GM23338 (cell line): Measurements from ENCODE around the gene SEMA4C. TPM values are rescaled to one million over a fixed set of nuclear protein-coding genes. Genes with fewer than 3 reads are reported as not detected.

Source experiments
- ATAC-seq: fragments of 200-7000 bp; cut with Tn5 transposase; 3 replicates; pipeline ENCODE4 v1.9.1; 2020
- DNase-seq: peaks from one replicate; pipeline ENCODE4 v3.0.0-alpha.2; 2015; ENCODE audit warnings: low spot score
- H2AFZ ChIP-seq: fragments of 200-600 bp; sonication (generic); 2 replicates; pipeline ENCODE4 v1.8.0; 2016; ENCODE audit warnings: antibody characterized with exemption, mild to moderate bottlenecking, moderate library complexity
- H3F3A ChIP-seq: fragments of 200-600 bp; sonication (generic); replicated peaks from 2 replicates; pipeline ENCODE4 v1.8.0; 2017; ENCODE audit warnings: antibody characterized with exemption, mixed run types, low read depth
- H3K27ac ChIP-seq: fragments of 200-600 bp; sonication (generic); 2 replicates; pipeline ENCODE4 v1.6.1; 2016; ENCODE audit warnings: low read depth
- H3K27me3 ChIP-seq: fragments of 200-600 bp; sonication (generic); 2 replicates; pipeline ENCODE4 v1.8.0; 2016; ENCODE audit warnings: mild to moderate bottlenecking, mixed run types, moderate library complexity; ENCODE audit not compliant: insufficient read depth
- H3K36me3 ChIP-seq: fragments of 200-600 bp; sonication (generic); 2 replicates; pipeline ENCODE4 v1.8.0; 2016; ENCODE audit warnings: mild to moderate bottlenecking; ENCODE audit not compliant: insufficient read depth
- H3K4me1 ChIP-seq: fragments of 200-600 bp; sonication (generic); 2 replicates; pipeline ENCODE4 v1.8.0; 2016; ENCODE audit warnings: mild to moderate bottlenecking, moderate library complexity; ENCODE audit not compliant: insufficient read depth
- H3K4me2 ChIP-seq: fragments of 200-600 bp; sonication (generic); 2 replicates; pipeline ENCODE4 v1.7.1; 2017; ENCODE audit warnings: mixed run types
- H3K4me3 ChIP-seq: fragments of 200-600 bp; sonication (generic); 2 replicates; pipeline ENCODE4 v1.6.1; 2016; ENCODE audit warnings: mixed run types
- H3K79me2 ChIP-seq: fragments of 200-600 bp; sonication (generic); replicated peaks from 2 replicates; pipeline ENCODE4 v1.8.0; 2017; ENCODE audit warnings: mild to moderate bottlenecking; ENCODE audit not compliant: insufficient read depth
- H3K9me2 ChIP-seq: fragments of 200-600 bp; sonication (generic); 2 replicates; pipeline ENCODE4 v1.8.0; 2017; ENCODE audit not compliant: insufficient read depth
- H4K20me1 ChIP-seq: fragments of 200-600 bp; sonication (generic); replicated peaks from 2 replicates; pipeline ENCODE4 v1.8.0; 2017; ENCODE audit warnings: mild to moderate bottlenecking; ENCODE audit not compliant: insufficient read depth
- H3K27ac Mint-ChIP-seq: 2 replicates; pipeline ENCODE4 v1.8.0; 2020; ENCODE audit warnings: inconsistent platforms, mild to moderate bottlenecking, moderate library complexity, mixed read lengths
- H3K27me3 Mint-ChIP-seq: 3 replicates; pipeline ENCODE4 v1.8.0; 2022; ENCODE audit warnings: low read depth, mild to moderate bottlenecking, moderate library complexity, mixed read lengths, inconsistent platforms; ENCODE audit not compliant: insufficient read depth, poor library complexity
- H3K36me3 Mint-ChIP-seq: 3 replicates; pipeline ENCODE4 v1.8.0; 2021; ENCODE audit warnings: low read depth, mild to moderate bottlenecking, inconsistent platforms, moderate library complexity, mixed read lengths
- H3K4me1 Mint-ChIP-seq: 3 replicates; pipeline ENCODE4 v1.8.0; 2020; ENCODE audit warnings: mild to moderate bottlenecking, inconsistent platforms, mixed read lengths
- H3K4me3 Mint-ChIP-seq: 3 replicates; pipeline ENCODE4 v1.8.0; 2021; ENCODE audit warnings: moderate library complexity, mild to moderate bottlenecking, inconsistent platforms, mixed read lengths
- H3K9me3 Mint-ChIP-seq: 3 replicates; pipeline ENCODE4 v1.8.0; 2020; ENCODE audit warnings: moderate library complexity, mild to moderate bottlenecking, inconsistent platforms, mixed read lengths
- CREB1 ChIP-seq: fragments of 250-450 bp; sonication (Bioruptor Pico); IDR thresholded peaks from 2 replicates; pipeline ENCODE4 v1.5.0; 2020; ENCODE audit warnings: low read depth, mild to moderate bottlenecking, moderate library complexity
- CTCF ChIP-seq, 2 experiments: fragments of 200-600 bp in 1 of 2; sonication (generic) in 1 of 2; conservative IDR thresholded peaks; 2 replicates each; pipeline versions ENCODE4 v1.5.1 to v1.6.1; 2016 to 2017; ENCODE audit warnings: antibody characterized with exemption in 2 of 2, low read depth in 2 of 2, mild to moderate bottlenecking in 2 of 2, moderate library complexity in 1 of 2
- ETS1 ChIP-seq: IDR thresholded peaks from 2 replicates; pipeline ENCODE4 v1.6.1; 2016; ENCODE audit warnings: antibody characterized with exemption
- EZH2 ChIP-seq: fragments of 200-600 bp; sonication (generic); IDR thresholded peaks from one replicate; pipeline ENCODE4 v1.8.0; 2017; ENCODE audit warnings: antibody characterized with exemption, mild to moderate bottlenecking, low read depth; ENCODE audit not compliant: unreplicated experiment
- EZH2phosphoT487 ChIP-seq: fragments of 200-600 bp; sonication (generic); IDR thresholded peaks from one replicate; pipeline ENCODE4 v1.8.1; 2018; ENCODE audit warnings: antibody characterized with exemption; ENCODE audit not compliant: unreplicated experiment
- JUNB ChIP-seq: IDR thresholded peaks from one replicate; pipeline ENCODE4 v1.6.1; 2016; ENCODE audit warnings: antibody characterized with exemption; ENCODE audit not compliant: unreplicated experiment
- NANOG ChIP-seq: IDR thresholded peaks from 2 replicates; pipeline ENCODE4 v1.6.1; 2016; ENCODE audit warnings: antibody characterized with exemption, borderline replicate concordance
- POLR2AphosphoS5 ChIP-seq: IDR thresholded peaks from 2 replicates; pipeline ENCODE4 v1.6.1; 2016; ENCODE audit warnings: antibody characterized with exemption, low read depth
- STAT1 ChIP-seq: IDR thresholded peaks from one replicate; pipeline ENCODE4 v1.6.1; 2016; ENCODE audit warnings: antibody characterized with exemption; ENCODE audit not compliant: unreplicated experiment
- ZNF114 ChIP-seq: fragments of 250-450 bp; sonication (Bioruptor Pico); IDR thresholded peaks from 2 replicates; pipeline ENCODE4 v1.5.0; 2020; ENCODE audit warnings: mild to moderate bottlenecking, moderate library complexity
- ZNF331 ChIP-seq: fragments of 250-450 bp; sonication (Bioruptor Pico); IDR thresholded peaks from 2 replicates; pipeline ENCODE4 v1.5.0; 2020; ENCODE audit warnings: low read depth, mild to moderate bottlenecking, moderate library complexity
- ZNF462 ChIP-seq: fragments of 250-450 bp; sonication (Bioruptor Pico); IDR thresholded peaks from 2 replicates; pipeline ENCODE4 v1.5.0; 2020; ENCODE audit warnings: mild to moderate bottlenecking, moderate library complexity
- polyA plus RNA-seq: library from polyadenylated mRNA; unstranded; fragments of >200 nt; fragmentation: Nextera tagmentation; extraction: Ambion mirVana; gene quantifications from 2 replicates; pipeline ENCODE4 v1.2.1, GENCODE V29; 2016
- total RNA-seq: library from RNA; depleted of rRNA; stranded (reverse); fragments of >200 nt; shearing (Covaris generic); gene quantifications from 2 replicates; pipeline ENCODE4 v1.2.3, GENCODE V29; 2014
- TF ChIP-seq, protein P1 (sequence below): IDR thresholded peaks from one replicate; pipeline ENCODE4 v1.6.1; 2018; ENCODE audit warnings: antibody characterized with exemption; ENCODE audit not compliant: unreplicated experiment

The SEMA4C gene
- total and polyA plus RNA-seq, 2 experiments from 2014 or later, result 16.8 to 80.7 TPM

DNA sequence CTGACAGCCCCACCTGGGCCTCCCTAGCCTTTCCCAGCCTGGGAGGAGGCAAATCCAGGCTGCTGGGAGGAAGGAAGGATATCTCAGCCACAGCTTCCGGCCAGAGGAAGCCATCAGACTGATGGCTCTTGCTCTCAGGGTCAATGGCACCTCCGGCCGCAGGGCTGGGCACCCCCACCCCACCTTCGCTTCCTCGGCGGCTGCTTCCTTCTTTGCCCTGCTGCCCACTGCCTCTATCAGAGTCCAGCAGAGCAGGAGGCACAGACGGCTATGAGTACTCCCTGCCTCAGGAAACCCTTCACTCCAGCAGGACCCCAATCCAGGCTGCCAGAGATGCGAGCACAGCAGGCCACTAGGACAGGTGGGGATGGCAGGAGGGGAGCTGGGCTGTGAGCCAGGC lies 3.3 kb downstream of the SEMA4C start:
- peaks cover 36% of the 10 kb centered on the region for H3K79me2 ChIP-seq

More for the DNA sequence above, 3.3 kb downstream of the SEMA4C start:
- Histone ChIP-seq H3K9me2 (no peaks in the 10 kb centered on the region), H2AFZ (no peak overlapping the region), H3K27ac (no peak overlapping the region), H3K4me3 (no peak overlapping the region), H3K27me3 (no peaks in the 10 kb centered on the region), H3F3A (peaks cover 7% of the 10 kb centered on the region; the same call in 1 of the 2 replicates), H3K4me2 (no peak overlapping the region), H4K20me1 (no peaks in the 10 kb centered on the region; the same call in 1 of the 2 replicates), H3K4me1 (peaks cover 16% of the 10 kb centered on the region), H3K36me3 (peaks cover 26% of the 10 kb centered on the region; the same call in 1 of the 2 replicates)
- ATAC-seq, result no peak
- TF ChIP-seq ZNF462 (CRISPR knock-in tag) (no peak), EZH2phosphoT487 (no peak), ZNF331 (CRISPR knock-in tag) (no peak), ZNF114 (CRISPR knock-in tag) (no peak), NANOG (no peak), JUNB (no peak), CREB1 (no peak), ETS1 (no peak), CTCF (conservative IDR thresholded peaks at IDR 0.05; ENCODE audit: low read depth in 2 of 2) (no peak), POLR2AphosphoS5 (no peak), EZH2 (no peak), STAT1 (no peak)
- TF ChIP-seq, protein P1, sequence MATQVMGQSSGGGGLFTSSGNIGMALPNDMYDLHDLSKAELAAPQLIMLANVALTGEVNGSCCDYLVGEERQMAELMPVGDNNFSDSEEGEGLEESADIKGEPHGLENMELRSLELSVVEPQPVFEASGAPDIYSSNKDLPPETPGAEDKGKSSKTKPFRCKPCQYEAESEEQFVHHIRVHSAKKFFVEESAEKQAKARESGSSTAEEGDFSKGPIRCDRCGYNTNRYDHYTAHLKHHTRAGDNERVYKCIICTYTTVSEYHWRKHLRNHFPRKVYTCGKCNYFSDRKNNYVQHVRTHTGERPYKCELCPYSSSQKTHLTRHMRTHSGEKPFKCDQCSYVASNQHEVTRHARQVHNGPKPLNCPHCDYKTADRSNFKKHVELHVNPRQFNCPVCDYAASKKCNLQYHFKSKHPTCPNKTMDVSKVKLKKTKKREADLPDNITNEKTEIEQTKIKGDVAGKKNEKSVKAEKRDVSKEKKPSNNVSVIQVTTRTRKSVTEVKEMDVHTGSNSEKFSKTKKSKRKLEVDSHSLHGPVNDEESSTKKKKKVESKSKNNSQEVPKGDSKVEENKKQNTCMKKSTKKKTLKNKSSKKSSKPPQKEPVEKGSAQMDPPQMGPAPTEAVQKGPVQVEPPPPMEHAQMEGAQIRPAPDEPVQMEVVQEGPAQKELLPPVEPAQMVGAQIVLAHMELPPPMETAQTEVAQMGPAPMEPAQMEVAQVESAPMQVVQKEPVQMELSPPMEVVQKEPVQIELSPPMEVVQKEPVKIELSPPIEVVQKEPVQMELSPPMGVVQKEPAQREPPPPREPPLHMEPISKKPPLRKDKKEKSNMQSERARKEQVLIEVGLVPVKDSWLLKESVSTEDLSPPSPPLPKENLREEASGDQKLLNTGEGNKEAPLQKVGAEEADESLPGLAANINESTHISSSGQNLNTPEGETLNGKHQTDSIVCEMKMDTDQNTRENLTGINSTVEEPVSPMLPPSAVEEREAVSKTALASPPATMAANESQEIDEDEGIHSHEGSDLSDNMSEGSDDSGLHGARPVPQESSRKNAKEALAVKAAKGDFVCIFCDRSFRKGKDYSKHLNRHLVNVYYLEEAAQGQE, result no peak
- no peaks in the 10 kb centered on the region; the same call in 2 of the 3 replicates for H3K9me3 Mint-ChIP-seq
- H3K36me3 Mint-ChIP-seq, result peaks cover 57% of the 10 kb centered on the region
- DNase-seq, result no peak
- H3K27me3 Mint-ChIP-seq, result peaks cover 20% of the 10 kb centered on the region
- H3K4me3 Mint-ChIP-seq, result peak overlapping the region; percentile 52; the same call in 2 of the 3 replicates
- no peak overlapping the region for H3K27ac Mint-ChIP-seq
- peaks cover 24% of the 10 kb centered on the region for H3K4me1 Mint-ChIP-seq
